Neural crest cell (in vitro differentiated cells): Measurements from ENCODE around the gene SHF. TPM values are rescaled to one million over a fixed set of nuclear protein-coding genes. Genes with fewer than 3 reads are reported as not detected.

Experiments used
- DNase-seq: peaks from one replicate; pipeline ENCODE4 v3.0.0; 2021; ENCODE audit warnings: low read depth, mixed read lengths, low spot score
- H3K27ac Mint-ChIP-seq: one replicate; pipeline ENCODE4 v1.8.0; 2021; ENCODE audit warnings: mild to moderate bottlenecking, mixed read lengths; ENCODE audit not compliant: unreplicated experiment
- H3K27me3 Mint-ChIP-seq: 2 replicates; pipeline ENCODE4 v1.8.0; 2021; ENCODE audit warnings: low read depth, mild to moderate bottlenecking, mixed read lengths
- H3K36me3 Mint-ChIP-seq: 2 replicates; pipeline ENCODE4 v1.8.0; 2021; ENCODE audit warnings: low read depth, mild to moderate bottlenecking, mixed read lengths
- H3K4me1 Mint-ChIP-seq: 2 replicates; pipeline ENCODE4 v1.8.0; 2021; ENCODE audit warnings: mixed read lengths
- H3K4me3 Mint-ChIP-seq: one replicate; pipeline ENCODE4 v1.8.0; 2021; ENCODE audit warnings: mild to moderate bottlenecking, mixed read lengths
- H3K9me3 Mint-ChIP-seq: 2 replicates; pipeline ENCODE4 v1.8.0; 2021; ENCODE audit warnings: mixed read lengths
- total RNA-seq: library from RNA; stranded (reverse); gene quantifications from 2 replicates; pipeline ENCODE4 v1.2.1, GENCODE V29; 2021
- TF ChIP-seq, protein P1 (sequence below): fragments of 200-600 bp; sonication (generic); conservative IDR thresholded peaks from 2 replicates; pipeline ENCODE4 v1.5.0; 2021; ENCODE audit warnings: antibody characterized with exemption, mild to moderate bottlenecking

The SHF gene
- total RNA-seq, 1 donor from 2014 or later, result 55.0 TPM

DNA sequence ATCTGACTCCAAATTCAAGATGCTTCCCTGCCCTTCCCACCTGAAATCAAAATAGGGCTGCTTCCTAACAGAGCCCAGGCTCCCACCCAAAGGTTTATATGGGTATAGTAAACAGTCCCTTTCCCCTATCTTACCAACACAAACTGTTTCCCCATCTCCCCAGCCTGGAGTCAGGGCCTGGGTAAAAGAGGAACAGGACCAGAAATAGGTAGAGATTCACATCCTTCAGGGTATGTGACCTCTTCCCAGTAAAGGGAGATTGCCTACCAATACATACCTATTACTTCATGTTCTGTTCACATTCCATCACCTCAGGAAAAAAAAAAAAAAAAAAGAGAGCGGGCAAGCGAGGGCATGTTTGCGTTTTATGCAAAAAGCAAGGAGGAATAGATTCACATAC, 9.7 kb upstream of the SHF start:
- H3K27ac Mint-ChIP-seq, result no peak overlapping the region
- TF ChIP-seq, protein P1, sequence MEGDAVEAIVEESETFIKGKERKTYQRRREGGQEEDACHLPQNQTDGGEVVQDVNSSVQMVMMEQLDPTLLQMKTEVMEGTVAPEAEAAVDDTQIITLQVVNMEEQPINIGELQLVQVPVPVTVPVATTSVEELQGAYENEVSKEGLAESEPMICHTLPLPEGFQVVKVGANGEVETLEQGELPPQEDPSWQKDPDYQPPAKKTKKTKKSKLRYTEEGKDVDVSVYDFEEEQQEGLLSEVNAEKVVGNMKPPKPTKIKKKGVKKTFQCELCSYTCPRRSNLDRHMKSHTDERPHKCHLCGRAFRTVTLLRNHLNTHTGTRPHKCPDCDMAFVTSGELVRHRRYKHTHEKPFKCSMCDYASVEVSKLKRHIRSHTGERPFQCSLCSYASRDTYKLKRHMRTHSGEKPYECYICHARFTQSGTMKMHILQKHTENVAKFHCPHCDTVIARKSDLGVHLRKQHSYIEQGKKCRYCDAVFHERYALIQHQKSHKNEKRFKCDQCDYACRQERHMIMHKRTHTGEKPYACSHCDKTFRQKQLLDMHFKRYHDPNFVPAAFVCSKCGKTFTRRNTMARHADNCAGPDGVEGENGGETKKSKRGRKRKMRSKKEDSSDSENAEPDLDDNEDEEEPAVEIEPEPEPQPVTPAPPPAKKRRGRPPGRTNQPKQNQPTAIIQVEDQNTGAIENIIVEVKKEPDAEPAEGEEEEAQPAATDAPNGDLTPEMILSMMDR, result no peak
- H3K9me3 Mint-ChIP-seq, result peaks cover 3% of the 10 kb centered on the region
- no peak for DNase-seq
- peaks cover 6% of the 10 kb centered on the region for H3K36me3 Mint-ChIP-seq
- H3K4me3 Mint-ChIP-seq, result no peak overlapping the region
- peaks cover 13% of the 10 kb centered on the region for H3K27me3 Mint-ChIP-seq
- peaks cover 19% of the 10 kb centered on the region for H3K4me1 Mint-ChIP-seq

DNA sequence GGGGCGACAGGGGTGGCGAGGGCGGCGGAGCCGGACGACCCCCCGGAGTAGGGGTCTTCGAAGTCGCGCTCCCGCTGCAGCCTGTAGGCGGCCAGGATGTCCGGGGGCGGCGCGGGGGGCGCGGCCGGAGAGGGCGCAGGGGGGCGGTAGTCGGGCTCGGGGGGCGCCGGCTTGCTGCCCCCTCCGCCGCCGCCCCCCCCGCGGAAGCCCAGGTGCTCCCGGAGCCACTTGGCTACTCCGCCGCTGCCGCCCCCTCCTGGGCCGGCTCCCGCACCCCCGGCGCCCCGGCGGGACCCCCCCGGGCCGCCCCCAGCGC, 230 bp downstream of the SHF start:
- H3K36me3 Mint-ChIP-seq, result peaks cover 2% of the 10 kb centered on the region
- no peak for DNase-seq
- peaks cover 49% of the 10 kb centered on the region for H3K4me1 Mint-ChIP-seq
- peak overlapping the region; percentile 96 for H3K4me3 Mint-ChIP-seq
- H3K9me3 Mint-ChIP-seq, result no peaks in the 10 kb centered on the region
- peaks cover 4% of the 10 kb centered on the region for H3K27me3 Mint-ChIP-seq
- H3K27ac Mint-ChIP-seq, result no peak overlapping the region
- TF ChIP-seq, protein P1, result no peak

DNA sequence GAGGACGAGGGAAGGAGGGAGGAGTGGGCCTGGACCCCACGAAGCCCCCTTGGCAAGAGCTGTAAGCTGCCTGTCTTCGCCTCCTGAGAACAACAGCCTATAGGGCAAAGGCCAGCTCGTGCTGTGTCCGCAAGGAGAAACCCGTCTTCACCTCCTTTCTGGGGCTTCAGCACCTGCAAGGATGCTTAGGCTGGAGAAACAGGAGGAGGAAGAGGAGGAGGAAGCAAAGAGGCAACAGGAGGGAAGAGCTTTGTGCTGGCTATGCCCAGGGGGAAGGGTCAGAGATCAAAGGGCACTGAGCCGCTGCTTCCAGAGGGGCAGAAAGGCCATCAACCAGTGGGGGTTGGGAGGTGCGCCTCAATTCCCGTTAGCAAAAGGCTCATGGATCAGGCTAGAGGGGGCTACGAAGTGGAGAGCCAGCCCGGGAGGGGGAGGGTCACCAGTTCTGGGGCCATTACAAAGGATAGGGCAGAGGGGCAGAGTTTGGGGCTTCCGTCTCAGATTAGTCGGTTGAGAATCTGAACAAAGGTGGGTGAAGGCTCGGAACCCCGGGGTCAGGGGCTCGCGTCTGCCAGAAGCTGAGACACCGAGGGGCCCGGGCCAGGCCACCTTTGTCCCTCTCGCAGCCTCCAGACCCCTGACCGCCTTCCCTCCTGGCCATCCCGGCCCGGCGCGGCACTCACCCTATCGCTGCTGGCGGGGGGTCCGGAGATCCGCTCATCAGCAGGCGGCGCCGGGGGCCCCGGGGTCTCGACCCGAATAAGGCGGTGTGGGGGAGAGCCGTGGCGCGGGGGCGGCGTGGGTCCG, 792 bp downstream of the SHF start:
- Mint-ChIP-seq H3K4me3 (peak overlapping the region; percentile 96), H3K27ac (peak overlapping the region; percentile 98), H3K4me1 (peaks cover 55% of the 10 kb centered on the region), H3K9me3 (no peaks in the 10 kb centered on the region), H3K36me3 (peaks cover 2% of the 10 kb centered on the region), H3K27me3 (peaks cover 4% of the 10 kb centered on the region)
- TF ChIP-seq, protein P1, result no peak
- peak; percentile 36 for DNase-seq

DNA sequence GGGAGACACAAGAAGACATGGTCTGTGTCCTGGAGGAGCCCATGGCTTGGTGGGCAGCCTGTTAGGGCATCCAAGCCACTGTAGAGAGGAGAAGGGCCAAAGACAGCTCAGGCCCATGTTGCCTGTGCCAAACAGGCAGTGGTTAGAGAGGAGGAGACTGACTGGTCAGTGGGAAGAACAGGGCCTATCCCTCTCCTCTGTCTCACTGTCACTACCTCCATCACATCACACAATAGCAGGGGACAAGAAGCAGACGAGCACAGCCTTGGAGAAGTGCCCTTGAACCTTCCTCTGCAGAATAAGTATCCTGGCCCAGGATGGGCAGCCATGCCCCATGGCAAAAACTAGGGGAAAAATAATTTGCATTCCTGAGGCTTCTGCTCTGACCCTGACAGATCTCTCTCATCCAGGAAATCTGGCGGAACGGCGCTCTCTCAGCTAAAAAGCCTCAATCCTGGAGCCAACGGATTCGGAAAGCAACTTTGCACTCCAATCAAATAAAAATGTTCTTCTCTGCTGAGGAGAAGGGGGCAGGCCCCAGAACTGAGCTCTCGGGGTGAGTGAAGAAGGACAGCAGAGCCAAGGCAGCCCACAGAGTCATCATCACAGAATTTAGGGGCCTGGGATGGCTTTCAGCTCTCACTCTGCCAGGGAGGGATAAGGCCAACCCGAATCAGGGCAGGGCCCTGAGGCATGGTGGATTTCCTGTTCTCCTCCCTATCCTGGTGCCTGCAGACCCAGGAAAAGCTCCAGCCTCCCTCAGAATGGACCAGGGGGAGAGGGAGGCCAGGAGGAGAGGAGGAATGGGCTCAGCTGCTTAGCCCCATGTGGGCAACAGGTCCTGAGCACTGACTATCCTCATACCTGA, 1.6 kb downstream of the SHF start:
- TF ChIP-seq, protein P1, result no peak
- Mint-ChIP-seq H3K36me3 (peaks cover 4% of the 10 kb centered on the region), H3K9me3 (peaks cover 2% of the 10 kb centered on the region), H3K4me3 (peak overlapping the region; percentile 96), H3K4me1 (peaks cover 62% of the 10 kb centered on the region), H3K27me3 (peaks cover 4% of the 10 kb centered on the region), H3K27ac (peak overlapping the region; percentile 85)
- DNase-seq, result no peak

DNA sequence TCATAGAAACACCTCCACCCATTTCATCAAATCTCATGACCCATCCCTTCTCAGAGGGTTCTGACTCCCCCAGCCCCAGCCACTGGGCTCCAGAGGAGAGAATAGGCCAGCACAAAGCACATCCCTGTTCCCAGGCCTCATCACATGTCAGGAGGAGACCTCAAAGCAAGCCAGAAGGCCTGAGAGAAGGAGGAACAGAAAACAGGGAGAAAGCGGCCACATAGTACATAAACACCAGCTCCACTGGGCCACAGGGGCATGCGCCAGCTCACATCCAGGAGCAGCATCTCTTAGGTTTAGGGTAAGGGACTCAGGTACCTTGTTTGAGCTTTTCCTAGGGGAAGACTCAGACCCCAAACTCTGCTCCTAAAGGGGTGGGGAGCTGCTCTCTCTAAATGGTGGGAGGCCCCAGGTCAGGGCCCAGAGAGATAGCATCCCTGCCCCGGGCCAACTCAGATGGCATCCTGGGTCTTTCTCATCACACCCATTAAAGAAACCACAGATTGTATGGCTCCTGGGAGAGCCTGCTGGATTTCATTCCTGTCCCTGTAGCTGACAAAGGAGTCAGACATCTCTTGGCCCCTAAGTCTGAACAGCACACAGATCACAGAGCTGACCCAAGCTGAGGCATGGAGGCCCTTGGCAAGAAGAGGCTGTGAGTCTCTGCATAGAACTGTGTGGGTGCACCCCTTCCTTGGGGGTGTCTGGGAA, 2.5 kb downstream of the SHF start:
- TF ChIP-seq, protein P1, result no peak
- peak overlapping the region; percentile 96 for H3K4me3 Mint-ChIP-seq
- H3K36me3 Mint-ChIP-seq, result peaks cover 7% of the 10 kb centered on the region
- H3K27me3 Mint-ChIP-seq, result peaks cover 4% of the 10 kb centered on the region
- no peak overlapping the region for H3K27ac Mint-ChIP-seq
- no peak for DNase-seq
- H3K4me1 Mint-ChIP-seq, result peaks cover 62% of the 10 kb centered on the region
- H3K9me3 Mint-ChIP-seq, result peaks cover 2% of the 10 kb centered on the region
